Measurements from ENCODE around the gene PSMD11. TPM values are rescaled to one million over a fixed set of nuclear protein-coding genes. Genes with fewer than 3 reads are reported as not detected.

Gene PSMD11
- total and polyA plus RNA-seq, 2 of the 13 experiments (the other 11 are each of a cell fraction or from before 2014, with no cell fraction given): 69.8 to 152 TPM

DNA sequence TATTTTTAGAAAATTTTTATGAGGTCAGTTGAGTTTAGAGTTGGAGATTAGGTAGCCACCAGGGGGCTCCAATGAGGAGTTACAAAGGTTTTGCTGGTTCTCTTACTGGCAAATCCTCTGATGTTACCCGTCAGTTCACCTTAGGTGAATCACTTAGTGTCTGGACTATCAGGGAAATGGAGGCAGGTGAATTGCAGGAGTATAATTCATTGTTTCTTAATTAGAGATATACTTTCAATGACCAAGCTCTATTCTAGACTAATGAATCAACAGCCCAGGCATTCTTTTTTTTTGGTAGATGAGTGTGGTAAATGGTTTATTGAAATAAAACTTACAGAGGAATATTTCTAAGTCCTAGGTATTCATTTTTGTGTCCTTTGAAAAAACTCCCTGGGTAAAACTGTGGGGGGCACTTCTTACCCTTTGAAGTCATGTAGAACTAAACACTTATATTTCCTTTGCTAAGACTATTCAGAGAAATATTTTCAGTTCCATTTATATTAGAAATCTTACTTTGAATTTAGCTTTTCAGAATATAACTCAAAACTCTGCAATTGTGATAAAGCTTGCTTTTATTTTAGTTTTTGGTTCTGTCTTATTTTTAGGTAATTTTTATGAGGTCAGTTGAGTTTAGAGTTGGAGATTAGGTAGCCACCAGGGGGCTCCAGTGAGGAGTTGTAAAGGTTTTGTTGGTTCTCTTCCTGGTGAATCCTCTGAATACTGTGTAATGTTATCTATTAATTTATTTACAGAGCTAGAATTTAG is 17.7 kb downstream of the PSMD11 start:
- Histone ChIP-seq H2AFZ (ENCODE audit: low read length) (no peak overlapping the region), H3K27ac (ENCODE audit: extremely low read length, insufficient read depth, low read length) (no peak overlapping the region), H3K4me3 (replicated peaks in 1 of 3; ENCODE audit: insufficient read depth in 1 of 3, low read depth in 2 of 3, low read length in 3 of 3) (no peak overlapping the region), H3K9me3 (ENCODE audit: low read length) (no peaks in the 10 kb centered on the region), H3K36me3 (replicated peaks in 1 of 2; ENCODE audit: control insufficient read depth in 1 of 2, insufficient read depth in 2 of 2, low read length in 2 of 2) (peaks cover 12 to 79% of the 10 kb centered on the region in 2 experiments), H3K9ac (ENCODE audit: insufficient read depth, low read depth, low read length) (no peak overlapping the region), H3K4me1 (ENCODE audit: insufficient read depth, low read length) (no peaks in the 10 kb centered on the region), H3K27me3 (ENCODE audit: control insufficient read depth in 1 of 2, insufficient read depth in 2 of 2, low read length in 2 of 2) (no peaks in the 10 kb centered on the region), H3K79me2 (ENCODE audit: insufficient read depth, low read length) (peaks cover 17% of the 10 kb centered on the region), H4K20me1 (ENCODE audit: insufficient read depth, low read length) (peaks cover 15% of the 10 kb centered on the region), H3K4me2 (ENCODE audit: low read depth, low read length) (no peak overlapping the region)
- POLR2A ChIA-PET: no interaction called here
- in situ Hi-C loops (cut with HindIII; ENCODE audit: extremely low pct_ligation_motif_present, low pct_unique_long_range_greater_than_20kb): no loop called here
- ATAC-seq (peak; percentile 67), FAIRE-seq (peak; percentile 51), DNase-seq (ENCODE audit: low spot score) (peak; percentile 58)
- CTCF ChIA-PET (ENCODE audit: low intra/inter-chr PET ratio, low total read pairs): interaction anchor here (1.2 to 1.4 kb wide), 2 partner anchors 17 to 293 kb away, joined by 4 to 5 read pairs; partner anchors contain the start of gene PSMD11
- intact Hi-C loops (cut with micrococcal nuclease; ENCODE audit: unreplicated experiment): no loop called here
- no TSS peak for BruUV-seq (replicated peaks)
- WGBS (ENCODE audit: low lambda C conversion rate): 92% methylated on average over 1 of the region's 1 CpG
- TF ChIP-seq ARHGAP35 (CRISPR knock-in tag; IDR thresholded peaks at IDR 0.05; ENCODE audit: borderline replicate concordance) (no peak), SMC3 (IDR thresholded peaks at IDR 0.05; ENCODE audit: low read length) (peak; percentile 12; the same call in 1 of the 2 replicates), CTCF (CRISPR knock-in tag; IDR thresholded peaks at IDR 0.05) (peak; percentile 46), ZNF616 (CRISPR knock-in tag; IDR thresholded peaks at IDR 0.05; ENCODE audit: low read depth) (no peak), IRF2 (CRISPR knock-in tag; IDR thresholded peaks at IDR 0.05) (no peak), ZNF83 (CRISPR knock-in tag; IDR thresholded peaks at IDR 0.05; ENCODE audit: borderline replicate concordance) (no peak), KLF13 (CRISPR knock-in tag; IDR thresholded peaks at IDR 0.05) (no peak)
